22Rv1 (cell line): ENCODE measurements around the gene SRC.

Experiments used
- H3K27ac ChIP-seq: fragments of 450-650 bp; 2 replicates; pipeline ENCODE4 v1.5.1; 2017
- ZFX ChIP-seq: fragments of 450-650 bp; IDR thresholded peaks from 2 replicates; pipeline ENCODE4 v1.6.1; 2017; ENCODE audit warnings: antibody characterized with exemption, borderline replicate concordance
- TF ChIP-seq, protein P1 (sequence below): fragments of 450-650 bp; IDR thresholded peaks from 2 replicates; pipeline ENCODE4 v1.5.1; 2017; ENCODE audit warnings: mild to moderate bottlenecking

The SRC gene

DNA sequence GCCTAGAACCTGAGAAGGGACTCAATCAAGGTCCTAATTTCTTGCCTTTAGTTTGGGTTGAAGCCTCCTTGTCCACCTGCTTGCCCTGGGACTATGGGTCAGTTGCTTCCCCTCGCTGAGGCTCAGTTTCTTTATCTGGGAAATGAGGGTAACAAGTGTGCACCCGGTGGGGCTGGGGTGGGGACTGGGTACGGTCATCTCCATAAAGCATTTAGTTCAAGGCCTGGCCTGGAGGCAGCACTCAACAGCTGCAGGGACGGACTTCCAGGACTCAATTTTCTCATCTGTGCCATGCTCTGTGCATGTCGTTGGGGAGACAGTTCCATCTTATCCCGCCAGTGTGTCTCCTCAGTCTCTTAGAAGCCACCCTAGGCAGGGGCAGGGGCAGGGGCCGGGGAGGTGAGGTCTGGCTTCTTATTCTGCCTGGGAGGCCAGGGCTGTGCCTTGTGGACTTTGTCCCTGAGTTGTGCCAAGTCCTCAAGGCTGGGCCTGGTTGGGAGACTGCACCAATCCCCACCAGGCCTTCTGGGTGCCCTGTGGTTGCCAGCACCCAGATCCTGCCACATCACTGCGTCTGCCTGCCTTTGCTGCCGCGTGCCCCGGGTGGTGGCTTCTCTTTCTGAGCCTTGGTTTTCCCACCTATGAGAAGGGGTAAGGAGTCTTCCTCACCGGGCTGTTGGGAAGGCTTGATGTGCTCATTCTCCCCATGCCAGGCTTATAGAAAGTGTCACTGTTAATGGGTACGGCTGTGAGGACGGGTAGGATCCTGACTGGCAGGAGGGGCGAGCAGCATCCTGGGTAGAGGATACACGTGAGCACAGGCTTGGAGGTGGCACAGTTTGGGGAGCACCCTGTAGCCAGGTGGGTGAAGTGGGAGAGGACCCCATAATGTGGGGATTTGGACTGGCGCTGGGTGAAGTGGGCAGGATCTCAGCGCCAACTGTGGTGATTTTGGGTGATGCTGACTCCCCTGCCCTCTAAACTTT is 8.6 kb downstream of the SRC start:
- H3K27ac ChIP-seq = no peak overlapping the region
- no peak for TF ChIP-seq ZFX
- TF ChIP-seq, protein P1, sequence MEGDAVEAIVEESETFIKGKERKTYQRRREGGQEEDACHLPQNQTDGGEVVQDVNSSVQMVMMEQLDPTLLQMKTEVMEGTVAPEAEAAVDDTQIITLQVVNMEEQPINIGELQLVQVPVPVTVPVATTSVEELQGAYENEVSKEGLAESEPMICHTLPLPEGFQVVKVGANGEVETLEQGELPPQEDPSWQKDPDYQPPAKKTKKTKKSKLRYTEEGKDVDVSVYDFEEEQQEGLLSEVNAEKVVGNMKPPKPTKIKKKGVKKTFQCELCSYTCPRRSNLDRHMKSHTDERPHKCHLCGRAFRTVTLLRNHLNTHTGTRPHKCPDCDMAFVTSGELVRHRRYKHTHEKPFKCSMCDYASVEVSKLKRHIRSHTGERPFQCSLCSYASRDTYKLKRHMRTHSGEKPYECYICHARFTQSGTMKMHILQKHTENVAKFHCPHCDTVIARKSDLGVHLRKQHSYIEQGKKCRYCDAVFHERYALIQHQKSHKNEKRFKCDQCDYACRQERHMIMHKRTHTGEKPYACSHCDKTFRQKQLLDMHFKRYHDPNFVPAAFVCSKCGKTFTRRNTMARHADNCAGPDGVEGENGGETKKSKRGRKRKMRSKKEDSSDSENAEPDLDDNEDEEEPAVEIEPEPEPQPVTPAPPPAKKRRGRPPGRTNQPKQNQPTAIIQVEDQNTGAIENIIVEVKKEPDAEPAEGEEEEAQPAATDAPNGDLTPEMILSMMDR = no peak

DNA sequence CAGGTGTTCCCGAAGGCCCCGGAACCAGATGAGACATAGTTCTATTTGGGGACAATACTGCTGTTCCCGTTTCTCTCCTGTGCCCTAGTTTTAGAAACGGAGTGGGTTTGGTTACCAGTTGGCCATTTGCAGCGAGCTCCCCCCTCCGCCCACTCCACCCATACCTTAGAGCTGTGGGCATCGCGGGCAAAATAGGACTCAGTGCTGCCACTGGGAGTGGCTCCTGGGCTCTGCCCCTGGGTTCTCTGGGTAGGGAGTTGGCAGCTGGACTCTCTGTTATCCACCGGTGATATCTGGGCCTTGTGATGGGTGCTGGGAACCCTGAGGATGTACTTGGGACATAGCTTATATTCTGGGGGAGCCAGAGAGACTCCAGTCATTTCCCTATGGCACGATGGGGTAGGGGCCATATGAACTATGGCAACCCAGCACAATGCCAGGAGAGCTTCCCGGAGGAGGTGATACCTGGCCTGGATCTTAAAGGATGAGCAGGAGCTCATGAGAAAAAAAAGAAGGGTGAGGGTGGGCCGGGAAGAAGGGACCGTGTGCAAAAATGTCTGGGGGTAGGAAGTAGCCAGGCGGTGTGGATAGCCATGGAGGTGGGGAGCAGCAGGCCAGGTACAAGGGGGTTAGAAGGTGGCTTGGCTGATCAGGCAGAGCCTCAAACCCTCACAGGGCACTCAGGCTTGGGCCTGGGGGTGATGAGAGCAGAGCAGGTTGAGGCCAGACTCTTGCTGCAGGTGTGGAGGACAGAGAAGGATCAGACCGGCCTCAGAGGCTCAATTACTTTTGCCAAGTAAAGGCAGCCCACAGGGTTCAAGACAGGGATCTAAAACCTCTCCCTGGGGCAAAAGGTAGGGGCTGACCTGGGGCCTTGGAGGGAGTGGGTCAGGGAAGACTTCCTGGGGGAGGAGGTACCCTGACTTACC is 9.6 kb downstream of the SRC start:
- TF ChIP-seq, protein P1 = no peak
- TF ChIP-seq ZFX = no peak
- H3K27ac ChIP-seq = no peak overlapping the region

DNA sequence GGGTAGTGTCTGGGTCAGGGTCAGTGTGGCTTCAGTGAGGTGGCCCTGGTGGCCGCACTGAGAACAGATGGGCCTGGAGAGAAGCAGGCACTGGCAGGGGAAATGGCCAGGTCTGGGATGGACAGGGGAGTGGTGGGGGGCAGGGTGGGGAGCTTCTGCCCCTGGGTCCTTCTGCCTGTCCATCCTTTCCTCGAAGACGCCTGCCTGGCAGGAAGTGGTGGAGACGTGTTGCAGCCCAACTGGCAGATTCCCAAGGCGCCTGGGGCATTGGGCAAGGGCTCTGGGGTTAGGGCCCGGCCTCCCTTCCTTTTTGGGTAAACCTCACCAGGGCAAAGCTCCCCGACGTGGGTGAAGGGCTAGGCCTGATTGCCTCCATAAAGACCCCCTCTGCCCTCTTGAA is 10.4 kb downstream of the SRC start:
- no peak overlapping the region for H3K27ac ChIP-seq
- TF ChIP-seq ZFX = no peak
- TF ChIP-seq, protein P1 = no peak

DNA sequence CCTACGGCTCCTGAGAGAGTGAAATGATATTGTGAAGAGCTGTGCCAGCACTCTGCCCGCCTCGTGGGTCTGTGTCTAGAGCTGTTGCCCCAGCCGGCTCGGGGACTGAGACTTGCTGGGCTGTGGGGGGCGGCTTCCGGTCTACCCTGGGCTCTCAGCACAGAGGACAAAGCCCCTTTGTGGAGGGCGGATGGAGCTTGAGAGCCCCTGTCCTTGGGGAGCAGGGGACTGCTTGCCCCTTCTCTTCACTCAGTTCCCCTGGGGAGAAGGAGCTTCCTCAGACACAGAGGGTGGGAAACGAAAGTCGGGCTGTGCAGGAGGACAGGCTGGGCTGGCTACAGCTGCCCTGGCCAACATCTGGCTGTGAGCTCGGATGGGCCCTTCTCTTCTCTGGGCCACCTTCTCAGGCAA is 11.0 kb downstream of the SRC start:
- H3K27ac ChIP-seq = no peak overlapping the region
- no peak for TF ChIP-seq ZFX
- TF ChIP-seq, protein P1 = no peak

DNA sequence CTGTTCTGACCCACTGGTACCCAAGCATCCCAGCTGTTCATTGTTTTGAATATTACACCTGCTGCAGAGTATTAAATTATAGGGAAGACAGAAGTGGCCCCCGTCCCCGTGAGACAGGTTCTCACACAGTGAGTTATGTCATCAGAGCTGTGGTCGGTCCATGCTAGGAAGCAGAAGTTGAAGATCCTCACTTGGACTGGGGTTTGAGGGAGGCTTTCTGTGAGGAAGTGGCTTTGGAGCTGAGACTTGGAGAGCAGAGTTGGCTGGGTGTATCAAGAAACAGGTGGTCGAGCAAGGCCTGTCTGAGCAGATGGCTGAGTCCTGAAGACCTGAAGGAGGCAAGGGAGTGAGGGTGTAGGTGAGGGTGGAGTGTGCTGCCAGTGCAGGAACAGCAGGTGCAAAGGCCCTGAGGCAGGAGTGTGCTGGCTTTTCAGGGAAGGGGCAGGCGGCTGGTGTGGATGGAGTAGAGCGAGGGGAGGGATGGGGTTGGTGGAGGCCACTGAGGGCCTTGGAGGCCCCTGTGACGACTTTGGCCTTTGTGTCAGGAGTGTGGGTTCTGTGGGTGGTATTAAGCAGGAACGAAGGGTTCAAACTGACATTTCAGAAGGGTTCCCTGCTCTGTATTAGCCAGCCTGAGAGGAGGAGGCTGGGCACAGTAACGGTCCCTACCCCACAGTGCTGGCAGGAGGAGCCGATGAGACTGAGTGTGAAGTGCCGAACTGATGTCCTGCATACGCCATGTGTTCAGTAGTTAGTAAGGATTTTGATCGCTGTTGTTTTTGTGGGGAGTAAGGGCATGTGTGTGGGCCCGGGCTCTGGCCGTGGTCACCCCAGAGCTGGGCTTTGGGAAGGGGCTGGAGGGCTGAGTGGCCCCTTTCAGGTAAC is 11.8 kb downstream of the SRC start:
- no peak overlapping the region for H3K27ac ChIP-seq
- TF ChIP-seq, protein P1 = no peak
- no peak for TF ChIP-seq ZFX

DNA sequence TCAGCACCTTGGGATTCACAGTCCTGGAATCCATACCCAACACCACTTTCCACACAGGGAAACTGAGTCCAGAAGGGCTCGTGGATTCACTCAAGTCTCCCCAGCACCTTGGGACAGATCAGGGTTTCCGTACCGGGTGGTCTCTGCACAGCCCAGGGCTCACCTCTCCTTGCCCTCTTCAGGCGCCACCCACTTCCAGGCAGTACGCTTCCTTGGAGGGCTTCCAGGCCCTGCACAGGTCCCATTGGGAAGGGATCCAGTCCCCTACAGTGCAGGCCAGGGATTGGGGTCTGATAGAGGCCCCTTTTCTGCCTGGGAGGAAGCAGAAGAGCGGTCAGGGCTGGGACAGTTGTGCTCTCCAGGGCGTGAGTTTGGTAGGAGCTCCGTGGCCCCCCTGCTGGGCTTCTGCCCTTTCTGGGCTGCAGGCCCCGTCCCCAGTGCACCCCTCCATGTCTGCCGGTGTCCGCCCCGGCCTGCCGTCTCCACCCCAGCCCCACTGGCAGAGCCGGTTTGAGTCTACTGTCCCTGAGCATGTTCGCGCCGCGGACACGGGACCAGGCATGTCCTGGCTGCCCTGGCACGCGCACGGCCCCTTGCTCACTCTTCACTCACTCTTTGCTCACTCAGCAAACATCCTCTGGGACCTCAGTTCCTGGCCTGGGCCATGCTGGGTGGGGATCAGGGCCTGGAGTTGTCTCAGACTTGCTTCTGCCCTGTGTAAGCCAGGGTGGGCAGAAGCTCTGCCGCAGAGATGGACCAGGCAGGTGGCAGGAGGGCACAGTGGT is 12.6 kb downstream of the SRC start:
- no peak for TF ChIP-seq ZFX
- TF ChIP-seq, protein P1 = no peak
- H3K27ac ChIP-seq = no peak overlapping the region
